ENCODE data around the gene PLCL2.

DNA sequence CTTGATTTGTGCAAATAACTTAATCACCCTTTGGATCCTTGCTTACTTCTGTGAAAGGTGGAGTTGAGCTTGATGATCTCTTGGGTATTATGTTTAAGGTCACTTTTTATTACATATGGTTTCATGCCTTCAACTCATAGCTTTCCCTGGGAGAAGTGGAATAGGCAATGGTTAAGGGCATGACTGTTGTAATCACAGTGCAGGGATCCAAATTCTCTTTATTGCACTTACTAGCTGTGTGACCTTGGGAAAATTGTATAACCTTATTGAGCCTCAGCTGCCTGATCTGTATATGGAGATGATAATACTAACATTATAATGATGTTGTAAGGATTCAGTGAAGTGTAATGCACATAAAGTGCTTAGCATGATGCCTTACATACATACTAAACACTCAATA lies 59.1 kb downstream of the PLCL2 start:
- TF ChIP-seq, protein P1, sequence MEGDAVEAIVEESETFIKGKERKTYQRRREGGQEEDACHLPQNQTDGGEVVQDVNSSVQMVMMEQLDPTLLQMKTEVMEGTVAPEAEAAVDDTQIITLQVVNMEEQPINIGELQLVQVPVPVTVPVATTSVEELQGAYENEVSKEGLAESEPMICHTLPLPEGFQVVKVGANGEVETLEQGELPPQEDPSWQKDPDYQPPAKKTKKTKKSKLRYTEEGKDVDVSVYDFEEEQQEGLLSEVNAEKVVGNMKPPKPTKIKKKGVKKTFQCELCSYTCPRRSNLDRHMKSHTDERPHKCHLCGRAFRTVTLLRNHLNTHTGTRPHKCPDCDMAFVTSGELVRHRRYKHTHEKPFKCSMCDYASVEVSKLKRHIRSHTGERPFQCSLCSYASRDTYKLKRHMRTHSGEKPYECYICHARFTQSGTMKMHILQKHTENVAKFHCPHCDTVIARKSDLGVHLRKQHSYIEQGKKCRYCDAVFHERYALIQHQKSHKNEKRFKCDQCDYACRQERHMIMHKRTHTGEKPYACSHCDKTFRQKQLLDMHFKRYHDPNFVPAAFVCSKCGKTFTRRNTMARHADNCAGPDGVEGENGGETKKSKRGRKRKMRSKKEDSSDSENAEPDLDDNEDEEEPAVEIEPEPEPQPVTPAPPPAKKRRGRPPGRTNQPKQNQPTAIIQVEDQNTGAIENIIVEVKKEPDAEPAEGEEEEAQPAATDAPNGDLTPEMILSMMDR (IDR thresholded peaks at IDR 0.05) = no peak
- TF ChIP-seq POLR2A (IDR thresholded peaks at IDR 0.05) = no peak

All from body of pancreas (tissue), 4 donors.